Fibroblast of lung (primary cell): Measurements from ENCODE around the gene SPATA21. TPM values are rescaled to one million over a fixed set of nuclear protein-coding genes. Genes with fewer than 3 reads are reported as not detected.

Experiments
- DNase-seq, 2 donors: peaks; one replicate each; pipeline versions ENCODE4 v3.0.0 to v3.0.0-alpha.2; 2010; ENCODE audit warnings: low read depth in 2 of 2
- H2AFZ ChIP-seq: 2 replicates; pipeline ENCODE4 v1.5.1; 2012; ENCODE audit warnings: low read length, control low read depth, inconsistent platforms
- H3K27ac ChIP-seq: 2 replicates; pipeline ENCODE4 v1.5.1; 2011; ENCODE audit warnings: low read length, control low read depth; ENCODE audit not compliant: insufficient read depth
- H3K27me3 ChIP-seq: 2 replicates; pipeline ENCODE4 v1.5.1; 2011; ENCODE audit warnings: mild to moderate bottlenecking, low read length; ENCODE audit not compliant: control insufficient read depth, insufficient read depth
- H3K36me3 ChIP-seq: 2 replicates; pipeline ENCODE4 v1.5.1; 2011; ENCODE audit warnings: low read length; ENCODE audit not compliant: control insufficient read depth, insufficient read depth
- H3K4me1 ChIP-seq: 2 replicates; pipeline ENCODE4 v1.5.1; 2011; ENCODE audit warnings: low read length; ENCODE audit not compliant: control insufficient read depth, insufficient read depth; ENCODE audit errors: extremely low read depth
- H3K4me2 ChIP-seq: 2 replicates; pipeline ENCODE4 v1.5.1; 2011; ENCODE audit warnings: low read length, control low read depth; ENCODE audit not compliant: insufficient read depth; ENCODE audit errors: extremely low read depth
- H3K4me3 ChIP-seq, 4 experiments: fragments of 200-600 bp in 1 of 4; sonication (generic) in 1 of 4; replicated peaks in 1 of 4; 2 replicates each; pipeline ENCODE4 v1.5.1; 2011 to 2016; ENCODE audit warnings: low read length in 4 of 4, low read depth in 3 of 4, mild to moderate bottlenecking in 3 of 4, control low read depth in 2 of 4, inconsistent platforms in 1 of 4, mixed read lengths in 1 of 4; ENCODE audit not compliant: insufficient read depth in 1 of 4; ENCODE audit errors: control extremely low read depth in 1 of 4
- H3K79me2 ChIP-seq: 2 replicates; pipeline ENCODE4 v1.5.1; 2012; ENCODE audit warnings: mild to moderate bottlenecking, low read length, inconsistent platforms; ENCODE audit not compliant: control insufficient read depth, insufficient read depth
- H3K9ac ChIP-seq: 2 replicates; pipeline ENCODE4 v1.5.1; 2011; ENCODE audit warnings: mild to moderate bottlenecking, low read length, control low read depth; ENCODE audit not compliant: insufficient read depth
- H3K9me3 ChIP-seq: 2 replicates; pipeline ENCODE4 v1.5.1; 2012; ENCODE audit warnings: low read depth, low read length; ENCODE audit not compliant: control insufficient read depth, insufficient read depth
- H4K20me1 ChIP-seq: 2 replicates; pipeline ENCODE4 v1.5.1; 2011; ENCODE audit warnings: low read length; ENCODE audit not compliant: control insufficient read depth, insufficient read depth; ENCODE audit errors: extremely low read depth
- CTCF ChIP-seq, 2 donors: IDR thresholded peaks in 1 of 2; conservative IDR thresholded peaks in 1 of 2; 1 replicate in 1 of 2; 2 replicates in 1 of 2; pipeline ENCODE4 v1.5.1; 2011 to 2012; ENCODE audit warnings: low read length in 2 of 2, control low read depth in 1 of 2, inconsistent platforms in 1 of 2, low read depth in 1 of 2, mild to moderate bottlenecking in 1 of 2
- EZH2 ChIP-seq: IDR thresholded peaks from 2 replicates; pipeline ENCODE4 v1.5.1; 2012; ENCODE audit warnings: low read length, control low read depth, mild to moderate bottlenecking; ENCODE audit errors: missing control alignments
- polyA plus RNA-seq, 2 donors: library from polyadenylated mRNA; depleted of rRNA in 1 of 2; stranded (reverse) in 1 of 2; unstranded in 1 of 2; fragments of >200 nt; gene quantifications; 2 replicates each; pipeline ENCODE4 v1.2.1, GENCODE V29; 2011 to 2012; ENCODE audit warnings: missing spikeins in 1 of 2
- total RNA-seq: library from RNA; depleted of rRNA; stranded (reverse); fragments of >200 nt; gene quantifications from 2 replicates; pipeline ENCODE4 v1.2.1, GENCODE V29; 2014

The SPATA21 gene
- total and polyA plus RNA-seq, 2 donors (not counting 1 experiment from before 2014, with no cell fraction given): not detected

- Histone ChIP-seq H3K79me2 (peaks cover 8% of the 10 kb centered on the region), H2AFZ (no peak overlapping the region), H3K9me3 (no peaks in the 10 kb centered on the region), H3K4me3 (no peak overlapping the region), H3K4me1 (peaks cover 6% of the 10 kb centered on the region), H3K4me2 (no peak overlapping the region), H3K27ac (no peak overlapping the region), H3K27me3 (no peaks in the 10 kb centered on the region), H3K36me3 (peaks cover 7% of the 10 kb centered on the region), H3K9ac (no peak overlapping the region), H4K20me1 (no peaks in the 10 kb centered on the region)
- TF ChIP-seq CTCF (conservative IDR thresholded peaks at IDR 0.05 in 1 of 2, IDR thresholded peaks at IDR 0.05 in 1 of 2; ENCODE audit: low read depth in 1 of 2, low read length in 2 of 2) (no peak), EZH2 (no peak)
- DNase-seq: no peak
Observed at GRCh38 chr1:16398371-16398953, 38.8 kb downstream of the SPATA21 start.

DNA sequence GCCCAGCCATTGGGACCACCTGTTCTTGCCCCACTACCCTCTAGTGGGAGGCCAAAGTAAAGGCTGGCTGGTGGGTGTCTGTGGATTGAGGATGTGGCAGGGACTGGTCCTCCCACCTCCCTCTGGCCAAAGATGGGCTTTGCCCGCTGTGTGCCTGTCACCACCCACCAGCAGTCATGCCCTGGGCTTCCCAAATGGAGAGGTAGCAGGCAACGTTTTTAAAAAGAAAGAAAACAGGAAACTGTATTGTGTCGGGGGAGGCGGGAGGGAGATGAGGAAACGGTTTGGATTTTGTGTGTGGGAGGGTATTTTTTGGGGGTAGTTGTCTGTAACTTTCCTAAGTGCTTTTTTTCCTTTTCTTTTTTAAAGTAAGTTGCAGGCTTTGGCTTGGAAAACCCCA lies 40.1 kb downstream of the SPATA21 start:
- peaks cover 8% of the 10 kb centered on the region for H3K4me1 ChIP-seq
- DNase-seq: no peak
- H3K27me3 ChIP-seq: no peaks in the 10 kb centered on the region
- H3K36me3 ChIP-seq: peaks cover 10% of the 10 kb centered on the region
- peaks cover 21% of the 10 kb centered on the region for H3K79me2 ChIP-seq
- H3K9ac ChIP-seq: no peak overlapping the region
- H2AFZ ChIP-seq: no peak overlapping the region
- H3K9me3 ChIP-seq: no peaks in the 10 kb centered on the region
- no peaks in the 10 kb centered on the region for H4K20me1 ChIP-seq
- no peak overlapping the region for H3K4me2 ChIP-seq
- no peak overlapping the region for H3K4me3 ChIP-seq
- no peak overlapping the region for H3K27ac ChIP-seq
- TF ChIP-seq CTCF (conservative IDR thresholded peaks at IDR 0.05 in 1 of 2, IDR thresholded peaks at IDR 0.05 in 1 of 2; ENCODE audit: low read depth in 1 of 2, low read length in 2 of 2): no peak
- TF ChIP-seq EZH2: no peak

DNA sequence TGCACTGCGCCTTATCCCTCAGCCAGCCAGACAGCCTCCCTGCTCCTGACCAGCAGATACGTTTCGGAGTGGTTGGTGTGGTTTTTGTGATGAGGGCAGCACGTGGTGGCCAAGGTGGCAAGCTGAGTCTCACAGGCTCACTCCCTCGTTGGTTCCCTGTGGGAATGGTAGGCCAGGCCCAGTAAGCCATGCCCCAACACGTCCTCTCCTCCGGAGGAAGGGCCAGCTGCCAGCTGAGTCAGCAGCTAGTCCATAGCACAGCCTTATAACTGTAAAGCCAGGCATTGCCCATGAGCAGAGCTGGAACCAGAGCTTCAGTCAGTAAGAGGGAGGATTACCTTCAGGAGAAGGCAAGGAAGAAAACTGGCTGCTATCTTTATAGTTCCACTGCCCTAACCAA lies 40.6 kb downstream of the SPATA21 start:
- Histone ChIP-seq H2AFZ (no peak overlapping the region), H3K4me3 (no peak overlapping the region), H3K79me2 (peaks cover 27% of the 10 kb centered on the region), H3K36me3 (peaks cover 10% of the 10 kb centered on the region), H3K4me2 (no peak overlapping the region), H3K9me3 (no peaks in the 10 kb centered on the region), H3K27ac (no peak overlapping the region), H4K20me1 (no peaks in the 10 kb centered on the region), H3K27me3 (no peaks in the 10 kb centered on the region), H3K4me1 (peaks cover 8% of the 10 kb centered on the region), H3K9ac (no peak overlapping the region)
- peak; percentile 84 to 89 for DNase-seq
- TF ChIP-seq EZH2 (no peak), CTCF (conservative IDR thresholded peaks at IDR 0.05 in 1 of 2, IDR thresholded peaks at IDR 0.05 in 1 of 2; ENCODE audit: low read depth in 1 of 2, low read length in 2 of 2) (no peak)
